NCI-H2196 treated with DMSO at 0.1 percent for 48 hours (cell line): ENCODE data around the gene CHRM5.

ENCODE experiments used
- DNase-seq: peaks from one replicate; lab custom pipeline; 2025; ENCODE audit not compliant: unreplicated experiment; lab: John Stamatoyannopoulos, UW

The CHRM5 gene

GRCh38 chr15:34078900-34079299 lies 110.6 kb downstream of the CHRM5 start:
- DNase-seq: no peak

- DNase-seq: no peak
Measured at GRCh38 chr15:34079904-34080303, 111.6 kb downstream of the CHRM5 start.

GRCh38 chr15:34084086-34084485 lies 115.8 kb downstream of the CHRM5 start:
- DNase-seq: no peak

GRCh38 chr15:34085746-34086145 lies 117.4 kb downstream of the CHRM5 start:
- DNase-seq: no peak

- no peak for DNase-seq
Measured at GRCh38 chr15:34099914-34100313, 131.6 kb downstream of the CHRM5 start.

GRCh38 chr15:34101366-34102174 lies 133.3 kb downstream of the CHRM5 start, which contains the start of the genes EMC7 and PGBD4:
EMC7 (minus strand) TSS chr15:34101862; CDS start chr15:34101839, 23 bp downstream.
PGBD4 (plus strand) TSS chr15:34102083; CDS start chr15:34102532, 449 bp downstream.
- DNase-seq: peak; percentile 74

- no peak for DNase-seq
Measured at GRCh38 chr15:34102175-34102925, 134.1 kb downstream of the CHRM5 start.

GRCh38 chr15:34106423-34106822 lies 138.1 kb downstream of the CHRM5 start:
- DNase-seq: no peak

- no peak for DNase-seq
Measured at GRCh38 chr15:34107315-34107714, 139.0 kb downstream of the CHRM5 start.

- peak; percentile 1 for DNase-seq
Measured at GRCh38 chr15:34109797-34110663, 141.7 kb downstream of the CHRM5 start.

GRCh38 chr15:34111488-34111887 lies 143.2 kb downstream of the CHRM5 start:
- no peak for DNase-seq

GRCh38 chr15:34114215-34114614 lies 145.9 kb downstream of the CHRM5 start:
- no peak for DNase-seq

- DNase-seq: no peak
Measured at GRCh38 chr15:34114739-34115138, 146.4 kb downstream of the CHRM5 start.

GRCh38 chr15:34116620-34117019 lies 148.3 kb downstream of the CHRM5 start:
- no peak for DNase-seq
